Keratinocyte (primary cell): Measurements from ENCODE around the gene BCAS3. TPM values are rescaled to one million over a fixed set of nuclear protein-coding genes. Genes with fewer than 3 reads are reported as not detected.

Experiments used
- DNase-seq: peaks from one replicate; pipeline ENCODE4 v3.0.0-alpha.2; 2011; ENCODE audit warnings: low read depth, missing footprints, low spot score
- FAIRE-seq: peaks from 2 replicates; lab custom pipeline; 2011; peaks lifted over from hg19 to GRCh38; lab: Jason Lieb, UNC
- H2AFZ ChIP-seq: 2 replicates; pipeline ENCODE4 v1.6.0; 2012; ENCODE audit warnings: low read length, control low read depth, inconsistent platforms; ENCODE audit not compliant: control insufficient read depth
- H3K27ac ChIP-seq: 2 replicates; pipeline ENCODE4 v1.5.1; 2011; ENCODE audit warnings: low read length; ENCODE audit not compliant: control insufficient read depth, insufficient read depth
- H3K27me3 ChIP-seq: 3 replicates; pipeline ENCODE4 v1.6.0; 2011; ENCODE audit warnings: low read length; ENCODE audit not compliant: control insufficient read depth, insufficient read depth; ENCODE audit errors: extremely low read depth
- H3K36me3 ChIP-seq, 2 experiments: 2 replicates in 1 of 2; 3 replicates in 1 of 2; pipeline ENCODE4 v1.5.1; 2011; ENCODE audit warnings: low read length in 2 of 2, mild to moderate bottlenecking in 1 of 2; ENCODE audit not compliant: control insufficient read depth in 2 of 2, insufficient read depth in 2 of 2; ENCODE audit errors: extremely low read depth in 1 of 2
- H3K4me1 ChIP-seq: 3 replicates; pipeline ENCODE4 v1.5.1; 2011; ENCODE audit warnings: low read length; ENCODE audit not compliant: control insufficient read depth, insufficient read depth; ENCODE audit errors: extremely low read depth
- H3K4me2 ChIP-seq: 3 replicates; pipeline ENCODE4 v1.6.0; 2011; ENCODE audit warnings: low read depth, low read length; ENCODE audit not compliant: control insufficient read depth, insufficient read depth; ENCODE audit errors: extremely low read depth
- H3K4me3 ChIP-seq, 3 experiments: fragments of 200-600 bp in 1 of 3; sonication (generic) in 1 of 3; 2 replicates in 2 of 3; 3 replicates in 1 of 3; pipeline ENCODE4 v1.5.1; 2011 to 2016; ENCODE audit warnings: low read length in 3 of 3, mild to moderate bottlenecking in 3 of 3, control low read depth in 2 of 3, inconsistent platforms in 1 of 3, low read depth in 1 of 3, mixed read lengths in 1 of 3, mixed run types in 1 of 3, moderate library complexity in 1 of 3; ENCODE audit not compliant: control insufficient read depth in 2 of 3, insufficient read depth in 2 of 3; ENCODE audit errors: extremely low read depth in 1 of 3
- H3K79me2 ChIP-seq: 2 replicates; pipeline ENCODE4 v1.6.0; 2012; ENCODE audit warnings: low read length; ENCODE audit not compliant: control insufficient read depth, insufficient read depth
- H3K9ac ChIP-seq: 3 replicates; pipeline ENCODE4 v1.6.0; 2011; ENCODE audit warnings: low read length; ENCODE audit not compliant: control insufficient read depth, insufficient read depth; ENCODE audit errors: extremely low read depth
- H3K9me1 ChIP-seq: 3 replicates; pipeline ENCODE4 v1.6.0; 2011; ENCODE audit warnings: low read length; ENCODE audit not compliant: control insufficient read depth, insufficient read depth; ENCODE audit errors: extremely low read depth
- H3K9me3 ChIP-seq: 2 replicates; pipeline ENCODE4 v1.5.1; 2012; ENCODE audit warnings: low read depth, low read length; ENCODE audit not compliant: control insufficient read depth
- H4K20me1 ChIP-seq: 3 replicates; pipeline ENCODE4 v1.6.0; 2011; ENCODE audit warnings: low read length; ENCODE audit not compliant: control insufficient read depth, insufficient read depth; ENCODE audit errors: extremely low read depth
- EZH2 ChIP-seq: IDR thresholded peaks from one replicate; pipeline ENCODE4 v1.6.1; 2012; ENCODE audit warnings: inconsistent platforms, mild to moderate bottlenecking, low read length, moderate library complexity
- dilution Hi-C: fragments of 300-500 bp; cut with MboI; formaldehyde crosslinking; loops from one replicate; pipeline ENCODE4 v1.7.0; 2020; ENCODE audit warnings: low sequenced_read_pairs; ENCODE audit not compliant: extremely low pct_ligation_motif_present
- polyA plus RNA-seq, 5 experiments: library from polyadenylated mRNA; depleted of rRNA in 3 of 5; stranded (reverse) in 3 of 5; stranded (forward) in 1 of 5; unstranded in 1 of 5; fragments of >200 nt; gene quantifications; 1 replicate in 1 of 5; 2 replicates in 3 of 5; 3 replicates in 1 of 5; pipeline versions ENCODE4 v1.2.1 to v1.2.3, GENCODE V29; 2011 to 2012; ENCODE audit warnings: missing spikeins in 2 of 5, low read depth in 1 of 5, low replicate concordance in 1 of 5
- TF ChIP-seq, protein P1 (sequence below), 3 experiments: IDR thresholded peaks in 1 of 3; conservative IDR thresholded peaks in 1 of 3; optimal IDR thresholded peaks in 1 of 3; 2 replicates in 2 of 3; 3 replicates in 1 of 3; pipeline versions ENCODE3 to v1.5.1; 2011; ENCODE audit warnings: low read length in 3 of 3, mild to moderate bottlenecking in 3 of 3, moderate library complexity in 2 of 3, control low read depth in 1 of 3, inconsistent platforms in 1 of 3; ENCODE audit not compliant: insufficient read depth in 2 of 3; ENCODE audit errors: extremely low read depth in 1 of 3

The BCAS3 gene
- polyA plus RNA-seq, 1 donor (not counting 4 experiments of a cell fraction or from before 2014, with no cell fraction given): 11.8 TPM

DNA sequence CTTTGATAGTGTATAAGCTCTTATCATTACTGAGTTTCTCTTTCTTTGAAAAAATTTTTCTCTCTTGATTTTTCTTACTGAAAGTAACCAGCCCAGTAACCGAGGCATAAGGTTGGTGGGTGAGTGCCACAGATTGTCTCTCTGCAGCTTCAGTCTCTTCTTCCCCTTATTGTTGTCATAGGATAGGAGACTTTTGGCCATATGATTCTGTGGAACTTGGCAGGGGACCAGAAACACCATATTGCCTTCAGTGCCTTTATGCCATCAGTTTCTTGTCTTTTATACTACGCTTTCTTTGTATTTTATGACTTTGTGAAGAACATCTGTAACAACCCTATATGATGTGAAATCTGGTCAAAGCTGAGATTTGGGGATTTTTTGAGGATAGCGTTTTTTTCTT lies 380.4 kb downstream of the BCAS3 start:
- no peak for FAIRE-seq
- H3K27ac ChIP-seq: no peak overlapping the region

DNA sequence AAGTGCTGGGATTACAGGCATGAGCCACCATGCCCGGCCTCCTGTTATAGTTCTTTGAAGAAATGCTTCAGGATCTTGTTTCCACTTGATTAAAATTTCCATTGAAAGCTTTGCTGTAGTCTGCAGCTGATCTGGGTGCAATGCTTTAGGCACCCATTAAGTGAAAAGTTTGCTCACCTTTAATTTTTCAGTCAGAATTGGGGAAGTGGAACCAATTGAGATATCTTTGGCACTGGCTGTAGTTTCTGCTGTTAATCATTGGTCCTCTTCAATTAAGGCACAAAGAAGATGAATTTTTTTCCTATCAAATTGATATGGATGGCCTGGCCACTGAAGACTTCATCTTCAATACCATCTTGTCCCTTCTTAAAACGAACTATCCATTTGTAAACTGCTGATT lies 385.9 kb downstream of the BCAS3 start:
- H3K27me3 ChIP-seq: no peaks in the 10 kb centered on the region
- FAIRE-seq (no peak), DNase-seq (no peak)
- no peaks in the 10 kb centered on the region for H3K36me3 ChIP-seq
- H3K79me2 ChIP-seq: no peaks in the 10 kb centered on the region
- no peaks in the 10 kb centered on the region for H3K9me1 ChIP-seq
- no peaks in the 10 kb centered on the region for H3K9me3 ChIP-seq
- TF ChIP-seq EZH2: no peak
- TF ChIP-seq, protein P1, sequence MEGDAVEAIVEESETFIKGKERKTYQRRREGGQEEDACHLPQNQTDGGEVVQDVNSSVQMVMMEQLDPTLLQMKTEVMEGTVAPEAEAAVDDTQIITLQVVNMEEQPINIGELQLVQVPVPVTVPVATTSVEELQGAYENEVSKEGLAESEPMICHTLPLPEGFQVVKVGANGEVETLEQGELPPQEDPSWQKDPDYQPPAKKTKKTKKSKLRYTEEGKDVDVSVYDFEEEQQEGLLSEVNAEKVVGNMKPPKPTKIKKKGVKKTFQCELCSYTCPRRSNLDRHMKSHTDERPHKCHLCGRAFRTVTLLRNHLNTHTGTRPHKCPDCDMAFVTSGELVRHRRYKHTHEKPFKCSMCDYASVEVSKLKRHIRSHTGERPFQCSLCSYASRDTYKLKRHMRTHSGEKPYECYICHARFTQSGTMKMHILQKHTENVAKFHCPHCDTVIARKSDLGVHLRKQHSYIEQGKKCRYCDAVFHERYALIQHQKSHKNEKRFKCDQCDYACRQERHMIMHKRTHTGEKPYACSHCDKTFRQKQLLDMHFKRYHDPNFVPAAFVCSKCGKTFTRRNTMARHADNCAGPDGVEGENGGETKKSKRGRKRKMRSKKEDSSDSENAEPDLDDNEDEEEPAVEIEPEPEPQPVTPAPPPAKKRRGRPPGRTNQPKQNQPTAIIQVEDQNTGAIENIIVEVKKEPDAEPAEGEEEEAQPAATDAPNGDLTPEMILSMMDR (optimal IDR thresholded peaks at IDR 0.05 in 1 of 3, IDR thresholded peaks at IDR 0.05 in 1 of 3, conservative IDR thresholded peaks at IDR 0.05 in 1 of 3; ENCODE audit: extremely low read depth in 1 of 3, insufficient read depth in 2 of 3, low read length in 3 of 3): no peak
- dilution Hi-C loops: no loop called here
- H3K9ac ChIP-seq: no peak overlapping the region
- H3K4me3 ChIP-seq: no peak overlapping the region
- H3K4me1 ChIP-seq: no peaks in the 10 kb centered on the region
- H3K4me2 ChIP-seq: no peak overlapping the region
- H4K20me1 ChIP-seq: no peaks in the 10 kb centered on the region
- no peak overlapping the region for H3K27ac ChIP-seq
- H2AFZ ChIP-seq: no peak overlapping the region

More for the DNA sequence above, 380.4 kb downstream of the BCAS3 start:
- H3K9me1 ChIP-seq: no peaks in the 10 kb centered on the region
- DNase-seq: no peak
- no peaks in the 10 kb centered on the region for H3K36me3 ChIP-seq
- H2AFZ ChIP-seq: no peak overlapping the region
- no peak overlapping the region for H3K4me3 ChIP-seq
- peaks cover 5% of the 10 kb centered on the region for H3K4me1 ChIP-seq
- H3K79me2 ChIP-seq: no peaks in the 10 kb centered on the region
- H3K9ac ChIP-seq: no peak overlapping the region
- dilution Hi-C loops: no loop called here
- no peaks in the 10 kb centered on the region for H3K9me3 ChIP-seq
- no peaks in the 10 kb centered on the region for H3K27me3 ChIP-seq
- H3K4me2 ChIP-seq: no peak overlapping the region
- TF ChIP-seq, protein P1 (optimal IDR thresholded peaks at IDR 0.05 in 1 of 3, IDR thresholded peaks at IDR 0.05 in 1 of 3, conservative IDR thresholded peaks at IDR 0.05 in 1 of 3; ENCODE audit: extremely low read depth in 1 of 3, insufficient read depth in 2 of 3, low read length in 3 of 3): no peak
- no peak for TF ChIP-seq EZH2
- no peaks in the 10 kb centered on the region for H4K20me1 ChIP-seq
